Activated CD4-positive, alpha-beta memory T cell treated with anti-CD3 and anti-CD28 coated beads, Interleukin-2, amount 10 ng/mL, durations not matched to agents 7 days and 5 days (primary cell): ENCODE measurements around the gene AGL. TPM values are rescaled to one million over a fixed set of nuclear protein-coding genes. Genes with fewer than 3 reads are reported as not detected.
"Not testable (repeated sequence)": the region's sequence is repeated elsewhere in the genome, so short reads cannot be mapped to it uniquely, and the experiment has no call there.

Experiments used
- CTCF ChIA-PET: fragments of 350-600 bp; sonication (Branson Sonifier 250); formaldehyde crosslinking; loops from one replicate; lab custom pipeline; 2021; ENCODE audit warnings: antibody characterized with exemption, inconsistent platforms; lab: Charles Lee
- POLR2A ChIA-PET: fragments of 350-600 bp; sonication (Branson Sonifier 250); formaldehyde crosslinking; loops from one replicate; lab custom pipeline; 2021; ENCODE audit warnings: antibody characterized with exemption; lab: Charles Lee
- DNase-seq: peaks from one replicate; pipeline ENCODE4 v3.0.0-alpha.2; 2020
- H3K27ac Mint-ChIP-seq: one replicate; pipeline ENCODE4 v1.8.0; 2021; ENCODE audit warnings: mild to moderate bottlenecking, mixed read lengths
- H3K27me3 Mint-ChIP-seq: one replicate; pipeline ENCODE4 v1.8.0; 2021; ENCODE audit warnings: mixed read lengths
- H3K36me3 Mint-ChIP-seq: one replicate; pipeline ENCODE4 v1.8.0; 2021; ENCODE audit warnings: low read depth, mixed read lengths
- H3K4me1 Mint-ChIP-seq: one replicate; pipeline ENCODE4 v1.8.0; 2021; ENCODE audit warnings: mixed read lengths
- H3K4me3 Mint-ChIP-seq: one replicate; pipeline ENCODE4 v1.8.0; 2021; ENCODE audit warnings: mild to moderate bottlenecking, mixed read lengths
- H3K9me3 Mint-ChIP-seq: one replicate; pipeline ENCODE4 v1.8.0; 2021; ENCODE audit warnings: mixed read lengths
- total RNA-seq, 2 experiments: library from RNA; stranded (reverse); gene quantifications; one replicate each; pipeline ENCODE4 v1.2.3, GENCODE V29; 2021

The AGL gene
- total RNA-seq, 2 experiments from 2014 or later = 13.0 to 13.9 TPM

GRCh38 chr1:99857041-99857440 is 6.9 kb downstream of the AGL start:
- H3K4me3 Mint-ChIP-seq, DNase-seq, H3K4me1 Mint-ChIP-seq, H3K9me3 Mint-ChIP-seq, POLR2A ChIA-PET, H3K27ac Mint-ChIP-seq, H3K27me3 Mint-ChIP-seq, CTCF ChIA-PET: not testable (repeated sequence)
- peaks cover 24% of the 10 kb centered on the region for H3K36me3 Mint-ChIP-seq

DNA sequence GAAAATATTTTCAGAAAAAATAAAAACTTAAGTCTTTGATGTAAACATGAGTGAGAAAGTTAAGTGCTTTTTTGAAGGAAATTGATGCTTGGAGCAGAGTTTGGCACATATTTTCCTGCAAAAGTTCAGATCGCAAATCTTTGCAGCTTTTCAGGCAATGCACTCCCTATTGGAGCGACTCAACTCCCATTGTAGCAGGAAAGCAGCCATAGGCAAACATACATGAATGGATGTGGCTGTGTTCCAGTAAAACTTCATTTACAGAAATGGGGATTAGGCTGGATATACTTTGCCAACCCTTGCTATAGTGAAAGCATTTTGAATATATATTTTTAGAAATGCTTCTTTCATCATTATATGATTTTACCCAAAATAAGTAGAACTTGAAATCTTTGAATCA is 8.1 kb downstream of the AGL start:
- peaks cover under 1% of the 10 kb centered on the region for H3K4me1 Mint-ChIP-seq
- ChIA-PET POLR2A (no interaction called here), CTCF (interaction anchor here (0.6 kb wide), 1 partner anchor 1435 kb away, joined by 3 read pairs; no protein-coding TSS in a partner anchor)
- no peak overlapping the region for H3K27ac Mint-ChIP-seq
- no peaks in the 10 kb centered on the region for H3K9me3 Mint-ChIP-seq
- H3K4me3 Mint-ChIP-seq = no peak overlapping the region
- no peaks in the 10 kb centered on the region for H3K27me3 Mint-ChIP-seq
- H3K36me3 Mint-ChIP-seq = peaks cover 20% of the 10 kb centered on the region
- DNase-seq = no peak

DNA sequence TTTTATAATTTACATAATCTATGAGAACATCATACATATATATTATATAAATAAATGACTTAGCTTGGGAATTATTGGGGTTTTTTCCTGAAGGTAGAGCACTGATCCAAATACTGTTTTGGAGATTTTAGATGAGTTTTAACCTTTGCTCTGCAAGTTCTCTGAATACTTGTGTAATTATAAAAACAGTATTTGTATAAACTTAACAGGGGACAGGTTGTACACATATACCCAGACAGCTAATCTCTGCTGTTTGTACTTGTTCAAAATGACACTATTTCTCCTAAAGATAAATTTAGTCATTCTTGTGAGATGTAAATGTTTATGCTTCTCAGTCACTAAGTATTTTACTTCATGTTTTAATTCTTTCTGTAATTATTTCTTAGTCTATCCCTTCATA is 8.7 kb downstream of the AGL start:
- ChIA-PET POLR2A (no interaction called here), CTCF (interaction anchor here (0.6 kb wide), 1 partner anchor 1434 kb away, joined by 3 read pairs; no protein-coding TSS in a partner anchor)
- Mint-ChIP-seq H3K36me3 (peaks cover 18% of the 10 kb centered on the region), H3K4me3 (no peak overlapping the region), H3K9me3 (no peaks in the 10 kb centered on the region), H3K4me1 (no peaks in the 10 kb centered on the region), H3K27ac (no peak overlapping the region), H3K27me3 (no peaks in the 10 kb centered on the region)
- no peak for DNase-seq

DNA sequence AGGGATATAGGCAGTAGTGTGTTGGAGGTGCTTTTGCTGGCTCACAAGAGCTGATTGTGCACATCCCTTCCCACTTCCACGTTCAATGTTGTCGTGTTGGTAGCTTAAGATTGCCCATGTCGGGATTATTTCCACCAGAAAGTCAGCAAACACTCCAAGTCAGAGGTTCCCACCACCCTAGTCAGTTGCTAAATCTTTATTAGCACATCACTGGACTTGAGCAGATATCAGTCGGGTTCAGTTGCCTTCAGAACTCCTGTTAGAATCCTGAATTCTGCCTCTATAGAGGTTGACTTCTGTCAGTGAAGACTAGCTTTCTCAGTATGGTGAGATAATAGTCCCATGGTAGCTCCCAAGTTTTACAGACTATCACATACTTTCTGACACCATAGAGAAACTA is 10.5 kb downstream of the AGL start:
- no peak overlapping the region for H3K27ac Mint-ChIP-seq
- H3K4me1 Mint-ChIP-seq = no peaks in the 10 kb centered on the region
- ChIA-PET CTCF (no interaction called here), POLR2A (no interaction called here)
- H3K27me3 Mint-ChIP-seq = no peaks in the 10 kb centered on the region
- no peak overlapping the region for H3K4me3 Mint-ChIP-seq
- H3K9me3 Mint-ChIP-seq = no peaks in the 10 kb centered on the region
- no peak for DNase-seq
- peaks cover 21% of the 10 kb centered on the region for H3K36me3 Mint-ChIP-seq

- Mint-ChIP-seq H3K36me3 (peaks cover 9% of the 10 kb centered on the region), H3K9me3 (no peaks in the 10 kb centered on the region), H3K4me1 (no peaks in the 10 kb centered on the region), H3K4me3 (no peak overlapping the region), H3K27ac (no peak overlapping the region), H3K27me3 (no peaks in the 10 kb centered on the region)
- ChIA-PET POLR2A (no interaction called here), CTCF (no interaction called here)
- no peak for DNase-seq
Observed at GRCh38 chr1:99867682-99868081, 17.5 kb downstream of the AGL start.

GRCh38 chr1:99869304-99869703 is 19.1 kb downstream of the AGL start:
- DNase-seq = no peak
- CTCF ChIA-PET = no interaction called here
- POLR2A ChIA-PET = no interaction called here
- no peak overlapping the region for H3K27ac Mint-ChIP-seq
- H3K36me3 Mint-ChIP-seq = peaks cover 7% of the 10 kb centered on the region
- H3K27me3 Mint-ChIP-seq = no peaks in the 10 kb centered on the region
- no peak overlapping the region for H3K4me3 Mint-ChIP-seq
- H3K9me3 Mint-ChIP-seq = no peaks in the 10 kb centered on the region
- no peaks in the 10 kb centered on the region for H3K4me1 Mint-ChIP-seq

DNA sequence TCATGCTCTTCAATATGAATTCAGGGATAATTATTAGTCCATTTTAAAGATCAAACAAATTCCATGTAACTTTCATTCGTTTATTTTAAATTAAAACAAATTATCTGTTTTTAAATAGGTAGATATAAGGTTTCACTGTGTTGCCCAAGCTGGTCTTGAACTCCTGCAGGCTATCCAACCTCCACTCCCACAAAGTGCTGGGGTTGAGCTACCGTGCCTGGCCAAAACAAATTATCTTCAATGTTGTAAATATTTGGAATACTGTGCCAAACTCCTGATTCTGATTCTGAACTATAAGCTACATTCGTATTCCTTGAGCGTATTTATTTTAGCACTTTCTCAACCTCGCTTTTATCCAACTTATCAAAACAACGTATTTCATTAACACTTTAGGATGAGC is 19.6 kb downstream of the AGL start:
- POLR2A ChIA-PET = no interaction called here
- Mint-ChIP-seq H3K27me3 (no peaks in the 10 kb centered on the region), H3K36me3 (peaks cover 3% of the 10 kb centered on the region), H3K27ac (no peak overlapping the region), H3K4me3 (no peak overlapping the region), H3K9me3 (no peaks in the 10 kb centered on the region), H3K4me1 (no peaks in the 10 kb centered on the region)
- CTCF ChIA-PET = interaction anchor here (0.6 kb wide), 1 partner anchor 146 kb away, joined by 4 read pairs; no protein-coding TSS in a partner anchor
- no peak for DNase-seq

- no peak overlapping the region for H3K4me3 Mint-ChIP-seq
- CTCF ChIA-PET = no interaction called here
- POLR2A ChIA-PET = no interaction called here
Observed at GRCh38 chr1:99872063-99872462, 21.9 kb downstream of the AGL start.

GRCh38 chr1:99877568-99877967 is 27.4 kb downstream of the AGL start:
- H3K36me3 Mint-ChIP-seq = peaks cover 16% of the 10 kb centered on the region
- ChIA-PET POLR2A (interaction anchor here (1.2 kb wide), 1 partner anchor 15 kb away, joined by 3 read pairs; no protein-coding TSS in a partner anchor), CTCF (no interaction called here)
- no peak for DNase-seq
- no peak overlapping the region for H3K4me3 Mint-ChIP-seq
- no peaks in the 10 kb centered on the region for H3K4me1 Mint-ChIP-seq
- H3K9me3 Mint-ChIP-seq = no peaks in the 10 kb centered on the region
- H3K27me3 Mint-ChIP-seq = no peaks in the 10 kb centered on the region
- no peak overlapping the region for H3K27ac Mint-ChIP-seq

More at GRCh38 chr1:99872063-99872462, 21.9 kb downstream of the AGL start:
- H3K4me1 Mint-ChIP-seq = no peaks in the 10 kb centered on the region
- H3K27ac Mint-ChIP-seq = no peak overlapping the region
- no peaks in the 10 kb centered on the region for H3K9me3 Mint-ChIP-seq
- DNase-seq = no peak
- no peaks in the 10 kb centered on the region for H3K27me3 Mint-ChIP-seq
- H3K36me3 Mint-ChIP-seq = peaks cover 5% of the 10 kb centered on the region

GRCh38 chr1:99886179-99886578 is 36.0 kb downstream of the AGL start:
- H3K27me3 Mint-ChIP-seq = no peaks in the 10 kb centered on the region
- CTCF ChIA-PET = no interaction called here
- no peak overlapping the region for H3K4me3 Mint-ChIP-seq
- H3K4me1 Mint-ChIP-seq = peaks cover 3% of the 10 kb centered on the region
- POLR2A ChIA-PET = no interaction called here
- H3K36me3 Mint-ChIP-seq = peaks cover 22% of the 10 kb centered on the region
- DNase-seq = no peak
- no peaks in the 10 kb centered on the region for H3K9me3 Mint-ChIP-seq
- no peak overlapping the region for H3K27ac Mint-ChIP-seq

- POLR2A ChIA-PET = no interaction called here
- CTCF ChIA-PET = no interaction called here
- Mint-ChIP-seq H3K9me3 (no peaks in the 10 kb centered on the region), H3K36me3 (peaks cover 20% of the 10 kb centered on the region), H3K27ac (no peak overlapping the region), H3K4me1 (peaks cover 3% of the 10 kb centered on the region), H3K27me3 (no peaks in the 10 kb centered on the region), H3K4me3 (no peak overlapping the region)
- DNase-seq = no peak
Observed at GRCh38 chr1:99886841-99887240, 36.7 kb downstream of the AGL start.

DNA sequence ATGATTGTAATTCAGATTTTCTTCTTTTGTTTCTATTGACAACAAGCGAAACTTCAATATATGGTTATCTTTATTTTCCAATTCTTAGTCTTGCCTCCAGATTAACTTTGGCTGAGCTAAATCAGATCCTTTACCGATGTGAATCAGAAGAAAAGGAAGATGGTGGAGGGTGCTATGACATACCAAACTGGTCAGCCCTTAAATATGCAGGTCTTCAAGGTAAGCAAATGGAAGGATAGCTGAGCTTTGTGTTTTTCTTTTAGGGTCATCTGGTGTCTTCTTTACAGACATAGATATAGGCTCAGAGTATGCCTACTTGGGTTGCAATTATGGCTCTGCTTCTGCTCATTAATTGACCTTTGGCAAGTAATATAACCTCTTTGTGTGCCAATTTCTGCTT is 37.7 kb downstream of the AGL start:
- no peak for DNase-seq
- no peaks in the 10 kb centered on the region for H3K9me3 Mint-ChIP-seq
- no peak overlapping the region for H3K4me3 Mint-ChIP-seq
- H3K36me3 Mint-ChIP-seq = peaks cover 22% of the 10 kb centered on the region
- H3K4me1 Mint-ChIP-seq = peaks cover 3% of the 10 kb centered on the region
- no peak overlapping the region for H3K27ac Mint-ChIP-seq
- CTCF ChIA-PET = no interaction called here
- POLR2A ChIA-PET = no interaction called here
- H3K27me3 Mint-ChIP-seq = no peaks in the 10 kb centered on the region

GRCh38 chr1:99891997-99892396 is 41.8 kb downstream of the AGL start:
- Mint-ChIP-seq H3K4me1 (no peaks in the 10 kb centered on the region), H3K27ac (no peak overlapping the region), H3K4me3 (no peak overlapping the region), H3K9me3 (no peaks in the 10 kb centered on the region), H3K27me3 (no peaks in the 10 kb centered on the region), H3K36me3 (peaks cover 17% of the 10 kb centered on the region)
- POLR2A ChIA-PET = no interaction called here
- DNase-seq = no peak
- CTCF ChIA-PET = no interaction called here

DNA sequence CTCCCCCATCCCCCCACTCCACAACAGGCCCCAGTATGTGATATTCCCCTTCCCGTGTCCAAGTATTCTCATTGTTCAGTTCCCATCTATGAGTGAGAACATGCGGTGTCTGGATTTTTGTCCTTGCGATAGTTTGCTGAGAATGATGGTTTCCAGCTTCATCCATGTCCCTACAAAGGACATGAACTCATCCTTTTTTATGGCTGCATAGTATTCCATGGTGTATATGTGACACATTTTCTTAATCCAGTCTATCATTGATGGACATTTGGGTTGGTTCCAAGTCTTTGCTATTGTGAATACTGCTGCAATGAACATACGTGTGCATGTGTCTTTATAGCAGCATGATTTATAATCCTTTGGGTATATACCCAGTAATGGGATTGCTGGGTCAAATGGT is 53.1 kb downstream of the AGL start:
- H3K27me3 Mint-ChIP-seq, H3K4me1 Mint-ChIP-seq, H3K4me3 Mint-ChIP-seq, H3K27ac Mint-ChIP-seq, DNase-seq, POLR2A ChIA-PET, CTCF ChIA-PET: not testable (repeated sequence)
- peaks cover 14% of the 10 kb centered on the region for H3K9me3 Mint-ChIP-seq
- H3K36me3 Mint-ChIP-seq = peaks cover 31% of the 10 kb centered on the region
